Karpas-422 (cell line): ENCODE results near the gene RPS6KB1. TPM values are rescaled to one million over a fixed set of nuclear protein-coding genes. Genes with fewer than 3 reads are reported as not detected.

Experiments
- small RNA-seq: library from RNA; depleted of rRNA; stranded (forward); fragments of <200 nt; gene quantifications from one replicate; pipeline ENCODE3, GENCODE V24; 2014
- total RNA-seq: library from RNA; depleted of rRNA; stranded (reverse); fragments of >200 nt; shearing (Covaris generic); gene quantifications from 2 replicates; pipeline ENCODE4 v1.2.3, GENCODE V29; 2014; ENCODE audit warnings: low replicate concordance; rRNA removed

The RPS6KB1 gene
- total RNA-seq, 1 experiment from 2014 or later: 22.8 TPM

Small RNA genes lying within 50 kb of the gene (small RNA-seq; reads per million reads assigned to genes)
- gene RNU6-450P: not detected
- gene RPS29P21: not detected

Other genes starting within 250 kb of the RPS6KB1 start
- gene PTRH2, start 185.7 kb upstream of the RPS6KB1 start, total RNA-seq: 48.0 and 51.6 TPM in 2 replicates
- 34.3 and 69.4 TPM in 2 replicates for gene VMP1, start 185.5 kb upstream of the RPS6KB1 start, total RNA-seq
- 3.1 and 7.3 TPM in 2 replicates for gene TUBD1, start 178 bp upstream of the RPS6KB1 start, total RNA-seq
- 16.4 and 33.9 TPM in 2 replicates for gene RNFT1, start 71.6 kb downstream of the RPS6KB1 start, total RNA-seq
- 12.3 and 12.7 TPM in 2 replicates for gene HEATR6, start 185.8 kb downstream of the RPS6KB1 start, total RNA-seq